HG03196 (cell line): Measurements from ENCODE around the gene UNC93B1.

Experiments
- ATAC-seq: cut with Tn5 transposase; IDR thresholded peaks from one replicate; pipeline ENCODE4 v1.9.1; 2021; ENCODE audit not compliant: unreplicated experiment

Gene UNC93B1

GRCh38 chr11:68040101-68040956 is 36.4 kb upstream of the UNC93B1 start:
- ATAC-seq = peak; percentile 37

GRCh38 chr11:68039526-68040086 is 35.7 kb upstream of the UNC93B1 start:
- no peak for ATAC-seq

GRCh38 chr11:68038718-68039525 is 35.0 kb upstream of the UNC93B1 start, which contains the start of gene TCIRG1:
TSS of gene TCIRG1 (plus strand) at chr11:68039025. CDS start at chr11:68041272, 2,247 bp downstream.
- peak; percentile 46 for ATAC-seq

- no peak for ATAC-seq
These were observed 34.4 kb upstream of the UNC93B1 start for GRCh38 chr11:68038226-68038717.

GRCh38 chr11:68037411-68038225 is 33.7 kb upstream of the UNC93B1 start:
- ATAC-seq = no peak

- ATAC-seq = no peak
These were observed 32.9 kb upstream of the UNC93B1 start for GRCh38 chr11:68036717-68037239.

- ATAC-seq = no peak
These were observed 32.3 kb upstream of the UNC93B1 start for GRCh38 chr11:68036141-68036716.

GRCh38 chr11:68035266-68035876 is 31.5 kb upstream of the UNC93B1 start:
- ATAC-seq = no peak

- ATAC-seq = no peak
These were observed 29.8 kb upstream of the UNC93B1 start for GRCh38 chr11:68033708-68034045.

- no peak for ATAC-seq
These were observed 29.3 kb upstream of the UNC93B1 start for GRCh38 chr11:68032997-68033707.

- no peak for ATAC-seq
These were observed 28.1 kb upstream of the UNC93B1 start for GRCh38 chr11:68032003-68032402.

GRCh38 chr11:68031144-68031464 is 27.2 kb upstream of the UNC93B1 start:
- no peak for ATAC-seq

- ATAC-seq = peak; percentile 86
These were observed 26.6 kb upstream of the UNC93B1 start, which contains the start of gene NDUFS8 for GRCh38 chr11:68030318-68031143. TSS of gene NDUFS8 (plus strand) at chr11:68030681. CDS start at chr11:68032152, 1,471 bp downstream.

- ATAC-seq = no peak
These were observed 25.1 kb upstream of the UNC93B1 start for GRCh38 chr11:68028802-68029545.

- no peak for ATAC-seq
These were observed 23.8 kb upstream of the UNC93B1 start for GRCh38 chr11:68027667-68028066.

- ATAC-seq = no peak
These were observed 22.7 kb upstream of the UNC93B1 start for GRCh38 chr11:68026391-68027105.

GRCh38 chr11:68025047-68025446 is 21.1 kb upstream of the UNC93B1 start:
- no peak for ATAC-seq
